Small intestine (tissue), 7 donors: Measurements from ENCODE around the gene SGO2. TPM values are rescaled to one million over a fixed set of nuclear protein-coding genes. Genes with fewer than 3 reads are reported as not detected.

Source experiments
- DNase-seq, 2 donors: peaks; one replicate each; pipeline versions ENCODE4 v3.0.0 to v3.0.0-alpha.2; 2013
- FAIRE-seq: peaks from 2 replicates; lab custom pipeline; 2012; peaks lifted over from hg19 to GRCh38; lab: Jason Lieb, UNC
- H3K27ac ChIP-seq, 3 donors: one replicate each; pipeline ENCODE4 v1.5.1; 2013; ENCODE audit warnings: low read length in 2 of 3, mild to moderate bottlenecking in 2 of 3, control low read depth in 1 of 3, inconsistent platforms in 1 of 3, low read depth in 1 of 3, moderate library complexity in 1 of 3
- H3K27me3 ChIP-seq, 3 donors: one replicate each; pipeline ENCODE4 v1.6.1; 2013; ENCODE audit warnings: low read length in 3 of 3, inconsistent platforms in 1 of 3; ENCODE audit not compliant: control insufficient read depth in 3 of 3, insufficient read depth in 3 of 3
- H3K36me3 ChIP-seq, 3 donors: one replicate each; pipeline ENCODE4 v1.6.1; 2013; ENCODE audit warnings: low read length in 3 of 3, inconsistent platforms in 1 of 3, low read depth in 1 of 3, mild to moderate bottlenecking in 1 of 3, moderate library complexity in 1 of 3; ENCODE audit not compliant: control insufficient read depth in 3 of 3, insufficient read depth in 2 of 3
- H3K4me1 ChIP-seq, 3 donors: one replicate each; pipeline ENCODE4 v1.6.1; 2013; ENCODE audit warnings: low read length in 2 of 3, inconsistent platforms in 1 of 3, low read depth in 1 of 3, mild to moderate bottlenecking in 1 of 3, moderate library complexity in 1 of 3; ENCODE audit not compliant: control insufficient read depth in 3 of 3, insufficient read depth in 2 of 3
- H3K4me3 ChIP-seq, 3 donors: one replicate each; pipeline ENCODE4 v1.5.1; 2013; ENCODE audit warnings: low read length in 3 of 3, control low read depth in 1 of 3, inconsistent platforms in 1 of 3, low read depth in 1 of 3, mild to moderate bottlenecking in 1 of 3, moderate library complexity in 1 of 3
- H3K9me3 ChIP-seq, 2 donors: one replicate each; pipeline ENCODE4 v1.6.1; 2013; ENCODE audit warnings: low read depth in 1 of 2, low read length in 1 of 2; ENCODE audit not compliant: control insufficient read depth in 2 of 2, insufficient read depth in 1 of 2
- WGBS, 3 donors: extraction: QIAGEN DNeasy Blood & Tissue Kit; methylation state at CpG; one replicate each; pipeline ENCODE4 v1.1.7; 2013; 5-methylcytosine and 5-hydroxymethylcytosine counted together
- polyA plus RNA-seq, 4 donors: library from polyadenylated mRNA; stranded (reverse) in 3 of 4; unstranded in 1 of 4; fragments of 200-250 nt in 3 of 4; fragments of 120-200 nt in 1 of 4; gene quantifications; one replicate each; pipeline versions ENCODE4 v1.2.1 to v1.2.3, GENCODE V29; 2013
- donor health status: healthy with polysubstance abuse.
- donor health status: control.
- donor health status: control.
- donor health status: Bipolar disorder and iron deficiency.
- donor health status: healthy.

SGO2 gene
- polyA plus RNA-seq, 4 donors = 0.27 to 6.4 (median 3.2) TPM

DNA sequence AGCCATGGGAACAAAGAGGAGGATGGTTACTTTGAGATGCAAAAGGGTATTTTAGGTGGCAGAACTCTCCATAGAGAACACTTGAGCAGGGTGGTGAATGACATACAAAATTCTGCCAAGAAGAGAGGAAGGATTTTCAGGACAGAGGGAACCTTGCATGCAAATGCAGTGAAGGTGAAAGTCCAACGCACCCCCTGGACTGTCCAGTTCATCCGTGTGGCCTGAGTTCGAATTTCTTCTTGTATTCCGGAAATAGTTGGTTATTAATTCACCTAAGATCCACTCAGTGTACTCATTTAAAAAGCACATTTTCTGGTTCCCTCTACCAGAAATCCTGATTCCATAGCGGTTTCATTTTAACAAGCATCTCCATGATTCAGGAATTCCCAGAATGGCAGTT lies 65.3 kb downstream of the SGO2 start:
- Histone ChIP-seq H3K36me3 (no peaks in the 10 kb centered on the region), H3K4me1 (peaks cover 0 to 5% (median 3%) of the 10 kb centered on the region in 3 donors)

DNA sequence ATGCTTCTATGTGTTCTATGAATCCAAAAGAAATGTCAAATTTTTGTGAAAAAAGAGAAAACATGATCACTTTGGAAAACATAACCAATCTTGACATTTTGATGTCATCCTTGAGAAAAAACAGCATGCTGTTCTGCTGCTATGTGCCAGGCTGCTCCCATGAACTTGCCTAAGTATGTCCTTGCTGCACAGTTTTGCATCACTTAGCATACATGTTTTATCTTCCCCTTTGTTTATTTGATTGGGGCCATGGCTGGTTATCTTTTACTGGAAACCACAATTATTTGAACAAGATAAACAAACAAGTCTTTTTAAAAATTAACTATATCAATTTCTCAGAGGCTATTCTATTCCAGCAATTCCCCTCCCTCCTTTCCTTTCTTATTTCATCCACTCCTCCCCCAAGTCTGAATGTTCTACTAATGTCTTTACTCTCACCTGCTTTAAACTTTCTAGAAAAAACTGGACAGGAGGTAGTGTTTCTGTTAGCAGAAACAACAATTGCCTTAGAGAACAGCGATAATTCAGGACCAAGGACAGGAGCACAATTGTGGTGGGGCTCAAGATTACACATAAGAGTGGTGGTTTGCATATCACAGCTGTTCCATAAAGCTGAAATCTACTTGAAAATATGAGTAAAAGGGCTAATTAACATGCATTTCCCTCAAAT lies 66.5 kb downstream of the SGO2 start:
- H3K36me3 ChIP-seq = no peaks in the 10 kb centered on the region
- peaks cover 0 to 14% (median 3%) of the 10 kb centered on the region in 3 donors for H3K4me1 ChIP-seq
- H3K9me3 ChIP-seq = no peaks in the 10 kb centered on the region
- DNase-seq (peak in 1 of 2 donors; percentile 48), FAIRE-seq (no peak)
- WGBS, 3 donors = 48 to 57% (median 53%) methylated on average over 1 of the region's 1 CpG
- H3K27ac ChIP-seq = no peak overlapping the region
- no peaks in the 10 kb centered on the region for H3K27me3 ChIP-seq
- H3K4me3 ChIP-seq = no peak overlapping the region

More for the DNA sequence above, 65.3 kb downstream of the SGO2 start:
- H3K4me3 ChIP-seq = no peak overlapping the region
- WGBS, 3 donors = 82 to 88% (median 84%) methylated on average over 5 of the region's 5 CpGs
- no peaks in the 10 kb centered on the region for H3K9me3 ChIP-seq
- no peak overlapping the region for H3K27ac ChIP-seq
- FAIRE-seq = no peak
- no peaks in the 10 kb centered on the region for H3K27me3 ChIP-seq
- DNase-seq = no peak

DNA sequence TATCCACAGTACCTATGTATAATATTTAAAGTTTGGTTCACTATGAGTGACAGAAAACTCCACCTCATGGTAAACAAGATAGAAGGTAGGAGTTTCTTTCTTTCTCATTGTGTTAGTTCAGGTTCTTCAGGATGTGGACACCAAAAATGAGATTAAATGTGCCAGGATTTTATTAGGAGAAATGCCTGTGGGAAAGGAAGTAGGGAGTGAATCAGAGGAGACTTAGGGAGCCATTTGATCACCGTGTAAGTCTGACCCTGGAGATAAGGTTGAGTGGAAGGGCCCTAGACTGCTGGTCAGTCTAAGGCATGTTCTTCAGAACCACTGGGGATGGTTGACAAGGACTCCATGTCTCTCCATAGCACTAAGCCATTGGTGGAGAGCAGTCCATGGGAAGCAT lies 67.9 kb downstream of the SGO2 start:
- DNase-seq (no peak), FAIRE-seq (no peak)
- WGBS, 3 donors = 63 to 67% (median 66%) methylated on average over 1 of the region's 1 CpG
- no peaks in the 10 kb centered on the region for H3K27me3 ChIP-seq
- H3K9me3 ChIP-seq = no peaks in the 10 kb centered on the region
- H3K4me1 ChIP-seq = peaks cover 0 to 14% (median 3%) of the 10 kb centered on the region in 3 donors
- no peaks in the 10 kb centered on the region for H3K36me3 ChIP-seq
- H3K4me3 ChIP-seq = no peak overlapping the region
- no peak overlapping the region for H3K27ac ChIP-seq

DNA sequence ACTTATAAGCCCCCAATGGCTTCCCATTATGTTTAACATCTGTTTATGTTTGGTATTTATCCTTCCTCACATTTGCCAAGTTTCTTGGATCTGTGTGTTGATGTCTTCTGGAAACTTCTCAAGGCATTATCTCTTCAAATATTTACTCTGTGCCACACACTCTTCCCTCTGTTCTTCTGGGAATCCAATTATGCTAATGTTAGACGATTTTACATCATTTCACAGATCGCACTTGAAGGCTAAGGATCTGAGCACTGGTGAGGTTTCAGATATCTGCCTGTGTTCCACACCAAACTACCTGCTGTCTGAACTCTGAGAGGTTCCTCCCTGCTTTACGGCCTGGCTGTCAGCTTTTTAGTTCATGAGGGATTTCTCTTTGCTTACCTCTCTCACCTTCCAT lies 69.9 kb downstream of the SGO2 start:
- no peak for FAIRE-seq
- peak overlapping the region in 1 of 3 donors; percentile 51 for H3K27ac ChIP-seq

DNA sequence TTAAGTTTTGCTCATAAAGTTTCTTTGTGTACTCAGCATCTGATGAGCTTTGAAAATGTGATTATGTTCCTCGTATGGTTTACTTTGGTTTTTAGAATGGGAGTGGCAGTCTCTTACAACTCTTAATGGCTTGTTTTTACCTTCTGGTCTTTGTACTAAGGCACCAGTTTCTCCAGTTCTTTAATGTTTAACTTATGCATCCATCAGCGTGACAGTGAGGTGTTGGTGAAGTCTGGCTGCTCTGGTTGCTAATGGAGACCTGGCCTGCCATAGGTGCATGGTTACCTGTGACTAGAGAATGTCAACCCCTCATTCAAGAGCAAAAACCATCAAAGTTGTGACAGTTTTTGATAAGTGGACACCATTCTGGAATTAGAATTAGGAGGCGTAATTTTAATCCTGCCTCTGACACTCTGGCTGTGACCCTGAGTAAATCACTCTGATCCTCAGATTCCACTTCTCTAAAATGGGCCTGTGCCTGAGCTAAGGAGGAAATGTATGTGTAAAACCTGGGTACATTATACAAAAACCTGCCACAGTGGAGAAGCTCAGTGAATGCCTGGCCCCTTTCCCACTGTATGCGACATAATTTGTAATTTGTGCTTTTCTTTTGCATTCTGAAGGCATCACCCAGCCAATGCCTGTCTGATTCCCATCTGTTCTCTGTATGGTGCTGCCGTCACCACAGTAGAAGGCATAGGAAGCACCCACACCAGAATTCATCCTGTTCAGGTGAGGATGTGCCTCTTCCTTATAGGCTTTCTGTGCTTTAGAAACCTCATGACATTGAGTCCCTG lies 71.0 kb downstream of the SGO2 start:
- peak overlapping the region in 1 of 3 donors; percentile 51 for H3K27ac ChIP-seq
- peaks cover 0 to 14% (median 3%) of the 10 kb centered on the region in 3 donors for H3K4me1 ChIP-seq
- DNase-seq = peak; percentile 71 to 81
- H3K9me3 ChIP-seq = no peaks in the 10 kb centered on the region
- H3K27me3 ChIP-seq = no peaks in the 10 kb centered on the region
- no peak overlapping the region for H3K4me3 ChIP-seq
- FAIRE-seq = no peak
- H3K36me3 ChIP-seq = no peaks in the 10 kb centered on the region
- WGBS, 3 donors = 48 to 71% (median 65%) methylated on average over 5 of the region's 5 CpGs

More for the DNA sequence above, 69.9 kb downstream of the SGO2 start:
- H3K4me3 ChIP-seq = no peak overlapping the region
- DNase-seq = no peak
- no peaks in the 10 kb centered on the region for H3K9me3 ChIP-seq
- peaks cover 0 to 14% (median 3%) of the 10 kb centered on the region in 3 donors for H3K4me1 ChIP-seq
- WGBS, 3 donors = 58 to 68% (median 62%) methylated on average over 3 of the region's 3 CpGs
- no peaks in the 10 kb centered on the region for H3K36me3 ChIP-seq
- H3K27me3 ChIP-seq = no peaks in the 10 kb centered on the region

DNA sequence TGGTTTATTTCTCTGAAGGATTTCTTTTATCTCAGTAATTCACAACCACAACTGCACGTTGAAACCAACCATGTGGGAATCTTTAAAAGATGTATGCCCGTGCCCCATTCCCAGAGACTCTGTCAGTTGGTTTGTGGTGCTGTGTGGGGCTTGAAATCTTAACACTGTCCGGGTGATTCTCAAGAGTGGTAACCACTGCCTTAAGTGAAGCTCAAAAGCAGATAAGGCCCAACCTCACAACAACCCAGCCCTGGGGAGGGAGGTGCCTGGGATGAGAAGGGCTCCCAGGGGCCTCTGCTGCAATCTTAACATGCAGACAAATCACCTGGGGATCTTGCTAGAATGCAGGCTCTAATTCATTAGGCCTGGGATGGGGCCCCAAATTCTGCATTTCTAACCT lies 73.2 kb downstream of the SGO2 start:
- DNase-seq (no peak), FAIRE-seq (no peak)
- Histone ChIP-seq H3K4me3 (no peak overlapping the region), H3K36me3 (no peaks in the 10 kb centered on the region), H3K9me3 (no peaks in the 10 kb centered on the region), H3K27me3 (no peaks in the 10 kb centered on the region), H3K27ac (no peak overlapping the region), H3K4me1 (peaks cover 0 to 19% (median 3%) of the 10 kb centered on the region in 3 donors)
- 72 to 87% (median 76%) methylated on average over 3 of the region's 3 CpGs for WGBS, 3 donors

DNA sequence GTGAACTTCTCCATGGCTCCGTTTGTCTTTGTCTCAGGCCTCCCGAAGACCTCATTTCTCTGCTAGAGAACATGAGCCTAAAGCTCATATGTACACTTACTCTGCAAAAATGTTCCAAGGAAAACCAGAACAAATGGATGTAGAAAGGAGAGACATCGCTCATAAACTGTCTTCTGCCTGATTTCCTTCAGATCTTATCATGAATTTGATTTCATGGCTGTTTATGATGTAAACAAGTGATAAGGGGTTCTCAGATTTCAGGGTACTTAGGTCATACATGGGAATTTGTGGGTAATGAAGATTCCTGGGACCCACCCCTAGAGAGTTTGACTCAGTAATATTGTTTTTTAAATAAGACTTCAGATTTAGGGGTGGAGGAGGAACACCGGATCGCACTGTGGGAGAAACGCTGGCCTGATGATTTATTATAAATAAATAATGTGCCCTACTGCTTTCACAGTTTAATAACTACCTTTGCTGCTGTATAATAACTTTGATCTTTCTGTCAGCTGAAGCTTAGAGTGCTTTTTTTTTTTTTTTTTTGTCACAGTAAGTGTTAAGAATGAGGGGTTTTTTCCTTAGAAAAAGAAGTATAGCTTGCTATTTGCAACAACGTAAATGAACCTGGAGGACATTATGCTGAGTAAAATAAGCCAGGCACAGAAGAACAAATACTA lies 74.7 kb downstream of the SGO2 start:
- Histone ChIP-seq H3K27ac (no peak overlapping the region), H3K36me3 (no peaks in the 10 kb centered on the region), H3K9me3 (no peaks in the 10 kb centered on the region), H3K4me3 (no peak overlapping the region), H3K27me3 (no peaks in the 10 kb centered on the region), H3K4me1 (peaks cover 0 to 19% (median 3%) of the 10 kb centered on the region in 3 donors)
- DNase-seq = no peak
- WGBS, 3 donors = 57 to 77% (median 76%) methylated on average over 7 of the region's 7 CpGs
- FAIRE-seq = no peak

DNA sequence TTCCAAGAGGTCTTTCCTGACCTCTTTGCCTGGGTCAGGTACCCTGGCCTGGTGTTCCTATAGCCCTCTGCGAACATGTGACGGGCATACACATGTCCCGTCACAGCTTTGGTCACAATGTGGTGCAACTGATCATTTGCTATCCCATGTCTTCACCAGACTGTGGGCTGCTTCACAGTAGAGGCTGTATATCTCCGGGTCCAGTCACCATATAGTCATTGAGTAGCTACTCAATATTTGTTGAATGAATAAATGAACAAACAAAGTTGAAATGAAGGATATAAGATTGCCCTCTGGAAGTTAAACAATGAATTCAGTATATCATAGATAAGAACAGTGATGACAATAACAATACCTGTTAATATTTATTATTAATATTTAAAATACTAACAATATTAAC lies 76.6 kb downstream of the SGO2 start:
- Histone ChIP-seq H3K36me3 (no peaks in the 10 kb centered on the region), H3K9me3 (no peaks in the 10 kb centered on the region), H3K27me3 (no peaks in the 10 kb centered on the region), H3K4me3 (no peak overlapping the region), H3K4me1 (peaks cover 0 to 5% (median 0%) of the 10 kb centered on the region in 3 donors), H3K27ac (no peak overlapping the region)
- no peak for DNase-seq
- no peak for FAIRE-seq
- WGBS, 3 donors = 93 to 96% (median 94%) methylated on average over 4 of the region's 4 CpGs
